Activated CD8-positive, alpha-beta memory T cell treated with anti-CD3 and anti-CD28 coated beads, Interleukin-2, amount 50 U/mL, for 4 hours (primary cell): ENCODE data around the gene ROS1.
"Not testable (repeated sequence)": the region's sequence is repeated elsewhere in the genome, so short reads cannot be mapped to it uniquely, and the experiment has no call there.

Source experiments
- DNase-seq: peaks from one replicate; pipeline ENCODE4 v3.0.0-alpha.2; 2020

The ROS1 gene

DNA sequence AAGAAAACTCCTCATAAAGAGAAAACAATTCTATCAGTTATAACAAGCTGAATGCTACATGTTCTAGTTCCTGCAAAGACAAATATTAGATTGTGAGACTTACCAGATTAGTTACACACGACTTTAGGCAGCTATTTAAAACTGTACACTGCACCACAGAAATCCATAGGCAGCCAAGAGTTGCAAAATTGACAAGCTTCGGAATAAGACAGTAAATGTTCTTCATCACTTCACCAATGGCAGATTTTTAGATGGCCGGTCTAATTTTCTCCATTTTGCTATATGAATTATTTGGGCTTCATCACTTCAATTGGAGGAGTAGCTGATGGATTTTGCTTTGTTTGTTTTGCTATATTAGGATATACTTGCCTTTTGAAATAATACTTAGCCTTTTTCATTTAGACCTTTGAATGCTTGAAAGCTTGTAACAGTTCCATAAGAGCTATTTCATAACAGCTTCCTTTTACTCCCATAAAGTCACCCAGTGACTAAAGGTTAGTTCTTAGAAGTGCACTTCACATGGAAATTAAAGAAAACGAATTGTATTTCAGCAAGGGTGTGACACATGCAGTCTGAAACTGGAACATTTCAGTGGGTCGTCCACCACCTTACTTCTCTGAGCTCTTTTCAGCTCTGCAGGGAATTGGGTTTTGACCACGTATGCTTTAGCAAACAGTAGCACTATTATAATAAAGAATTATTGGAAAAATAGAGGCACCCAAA, at the start of gene ROS1:
TSS of gene ROS1 (minus strand) at position 512 of the 723 bp plus-strand sequence. CDS start at position 226, 286 bp downstream.
- no peak for DNase-seq

DNA sequence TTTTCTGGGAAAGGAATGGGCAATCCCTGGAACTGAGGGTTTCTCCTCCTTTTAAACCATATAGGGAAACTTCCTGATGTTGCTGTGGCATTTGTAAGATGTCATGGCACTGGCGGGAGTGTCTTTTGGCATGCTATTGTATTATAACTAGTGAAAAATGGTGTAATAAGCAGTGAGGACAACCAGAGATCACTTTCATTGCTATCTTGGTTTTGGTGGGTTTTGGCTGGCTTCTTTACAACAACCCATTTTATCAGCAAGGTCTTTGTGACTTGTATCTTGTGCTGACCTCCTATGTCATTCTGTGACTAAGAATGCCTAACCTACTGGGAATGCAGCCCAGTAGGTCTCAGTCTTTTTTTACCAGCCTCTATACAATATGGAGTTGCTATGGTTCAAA, 47.7 kb upstream of the ROS1 start:
- no peak for DNase-seq

DNA sequence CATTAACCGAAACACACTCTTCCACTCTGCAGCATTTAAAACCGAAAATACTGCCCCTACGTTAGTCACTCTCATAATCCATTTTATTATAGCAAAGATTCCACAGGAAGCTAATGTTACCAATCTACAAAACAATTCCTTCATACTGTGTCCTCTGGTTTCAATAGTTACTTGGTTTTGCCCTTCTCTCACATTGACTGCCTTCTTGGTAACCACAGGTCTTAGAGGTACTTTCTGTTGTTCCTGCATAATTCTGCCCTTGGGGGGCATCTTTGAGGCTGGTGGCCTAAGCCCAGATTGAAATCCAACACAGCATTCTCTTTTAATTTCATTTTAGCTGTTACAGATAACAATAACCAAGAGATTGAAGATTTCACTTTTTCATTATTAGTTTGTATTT, 46.9 kb upstream of the ROS1 start:
- DNase-seq = no peak

DNA sequence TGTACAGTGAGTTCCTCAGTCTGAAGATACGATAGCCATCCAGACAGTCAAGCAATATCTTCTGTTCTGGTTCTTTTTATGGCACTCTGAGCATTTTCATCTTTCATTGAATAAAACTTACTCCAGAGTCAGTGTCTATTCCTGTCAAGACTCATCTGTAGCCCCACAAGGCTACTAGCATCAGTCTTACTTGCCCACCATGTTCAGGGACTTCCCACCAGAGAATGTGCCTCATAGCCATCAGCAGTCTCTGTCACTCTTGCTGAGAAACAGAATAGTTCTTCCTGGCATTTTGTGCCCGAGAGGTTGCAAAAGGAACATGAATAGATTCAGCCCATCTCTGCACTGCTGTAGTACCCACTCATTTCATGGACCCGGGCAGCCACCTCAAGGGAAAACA, 44.0 kb upstream of the ROS1 start:
- DNase-seq = no peak

DNA sequence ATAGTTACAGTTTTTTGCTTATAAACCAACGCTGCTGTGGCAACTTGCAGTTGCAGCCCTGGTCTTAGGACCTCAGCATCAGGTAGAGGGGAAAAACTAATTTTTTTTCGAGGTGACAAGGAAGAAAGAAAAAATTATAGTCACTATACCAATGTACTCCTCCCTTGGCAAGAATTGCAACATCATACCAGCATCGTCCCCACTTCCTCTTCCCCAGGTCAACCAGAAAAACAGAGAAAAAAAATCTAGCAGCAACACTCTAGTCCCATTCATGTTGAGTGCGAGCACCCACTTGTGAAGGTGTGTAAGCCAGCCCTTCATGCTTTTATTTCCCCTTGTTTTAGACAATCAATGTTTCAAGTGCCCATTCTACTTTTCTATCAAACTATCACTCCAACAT, 43.6 kb upstream of the ROS1 start:
- DNase-seq = no peak

DNA sequence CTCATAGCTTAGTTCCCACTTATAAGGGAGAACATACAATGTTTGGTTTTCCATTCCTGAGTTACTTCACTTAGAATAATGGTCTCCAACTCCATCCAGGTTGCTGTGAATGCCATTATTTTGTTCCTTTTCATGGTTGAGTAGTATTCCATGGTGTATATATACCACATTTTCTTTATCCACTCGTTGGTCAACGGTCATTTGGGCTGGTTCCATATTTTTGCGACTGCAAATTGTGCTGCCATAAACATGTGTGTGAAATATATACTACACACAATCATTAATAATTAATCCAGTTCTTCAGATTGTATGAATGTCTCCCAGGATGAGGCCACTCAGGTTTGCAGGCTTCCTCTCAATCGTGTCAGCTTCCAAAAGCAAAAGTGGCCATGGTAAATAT, 42.8 kb upstream of the ROS1 start:
- DNase-seq = not testable (repeated sequence)

DNA sequence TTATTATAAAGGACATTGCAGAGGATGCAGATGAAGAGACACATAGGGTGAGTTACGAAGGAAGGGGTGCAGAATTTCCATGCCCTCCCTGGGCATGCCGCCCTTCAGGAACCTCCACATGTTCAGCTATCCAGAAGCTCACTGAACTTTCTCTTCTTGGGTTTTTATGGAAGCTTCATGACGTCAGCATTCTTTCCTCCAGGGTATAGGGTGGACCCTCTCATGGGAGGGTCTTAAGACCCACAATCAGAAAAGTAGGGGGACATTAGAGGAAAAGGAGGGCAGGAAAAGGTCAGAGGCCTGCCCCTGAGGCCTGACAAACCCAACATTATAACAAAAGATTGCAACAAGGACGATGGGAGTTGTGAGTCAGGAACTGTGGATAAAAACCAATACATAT, 42.1 kb upstream of the ROS1 start:
- no peak for DNase-seq

DNA sequence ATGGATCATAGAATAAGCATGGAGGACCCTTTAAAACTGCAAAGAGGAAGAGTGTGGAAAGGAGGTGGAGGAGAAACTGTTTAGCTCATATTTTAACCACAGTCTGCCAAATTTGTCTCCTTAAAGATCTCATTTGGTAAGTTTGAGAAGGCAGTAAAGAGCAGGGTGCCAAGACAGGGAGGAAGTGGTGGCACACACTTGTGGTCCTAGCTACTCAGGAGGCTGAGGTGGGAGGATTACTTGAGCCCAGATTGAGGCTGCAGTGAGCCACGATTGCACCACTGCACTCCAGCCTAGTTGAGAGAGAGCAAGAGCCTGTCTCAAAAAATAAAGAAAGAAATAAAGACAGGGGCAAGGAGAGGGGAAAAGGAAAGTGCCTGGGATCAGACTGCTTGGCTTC, 39.9 kb upstream of the ROS1 start:
- no peak for DNase-seq

DNA sequence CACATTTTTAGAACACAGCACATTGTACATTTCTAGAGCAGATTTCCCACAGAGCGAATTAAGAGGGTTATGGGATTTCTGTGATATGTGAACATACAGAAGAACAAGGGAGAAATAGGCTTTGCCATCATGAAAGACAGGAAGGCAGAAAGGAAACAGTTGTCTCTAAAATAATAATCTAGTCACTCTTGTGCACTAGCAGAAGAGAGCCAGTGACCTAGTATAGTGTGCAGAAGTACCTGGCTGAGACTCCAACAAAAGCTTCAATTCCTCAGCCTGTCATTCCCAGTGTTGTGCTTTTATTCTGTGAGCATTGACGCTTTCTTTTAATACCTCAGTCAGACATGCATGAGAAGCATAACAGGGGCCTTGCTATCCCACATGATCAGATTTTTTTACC, 39.0 kb upstream of the ROS1 start:
- DNase-seq = no peak

DNA sequence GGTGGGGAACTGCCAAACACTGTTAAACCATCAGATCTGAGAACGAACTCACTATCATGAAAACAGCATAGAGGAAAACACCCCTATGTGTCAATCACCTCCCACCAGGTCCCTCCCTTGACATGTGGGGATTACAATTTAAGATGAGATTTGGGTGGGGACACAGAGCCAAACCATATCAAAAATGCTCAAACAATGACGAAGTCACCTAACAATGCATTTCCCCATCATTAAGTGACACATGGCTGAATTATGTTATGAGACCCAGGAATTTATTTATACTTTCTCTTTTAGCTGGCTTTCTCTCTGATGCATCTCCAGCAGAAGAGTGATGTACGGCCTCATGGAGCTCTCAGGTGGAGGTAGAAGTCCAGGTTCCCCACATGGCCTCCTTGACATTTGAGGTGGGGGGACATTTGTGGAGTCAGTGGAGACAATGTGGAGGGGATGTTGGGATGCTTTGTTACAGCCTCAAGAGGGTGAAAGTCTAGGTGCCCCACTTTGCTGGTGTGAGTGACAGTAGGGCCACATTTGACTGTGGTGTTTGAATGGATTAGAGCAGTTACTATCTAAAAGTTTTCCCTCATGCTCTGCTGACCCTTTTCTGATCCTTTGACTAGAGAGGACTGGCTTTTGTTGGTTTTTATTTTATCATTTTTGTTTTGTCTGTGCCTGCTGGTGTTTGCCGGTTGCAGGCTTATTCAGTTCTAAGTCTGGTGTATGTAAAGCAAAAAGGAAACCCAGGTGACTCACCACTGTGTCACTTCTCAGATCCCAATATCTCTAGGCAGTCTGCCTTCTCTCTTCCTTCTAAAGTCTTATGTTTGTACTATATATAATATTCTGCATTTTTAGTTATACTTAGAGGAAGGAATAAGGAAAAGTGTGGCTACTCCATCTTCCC, 38.3 kb upstream of the ROS1 start:
- no peak for DNase-seq

DNA sequence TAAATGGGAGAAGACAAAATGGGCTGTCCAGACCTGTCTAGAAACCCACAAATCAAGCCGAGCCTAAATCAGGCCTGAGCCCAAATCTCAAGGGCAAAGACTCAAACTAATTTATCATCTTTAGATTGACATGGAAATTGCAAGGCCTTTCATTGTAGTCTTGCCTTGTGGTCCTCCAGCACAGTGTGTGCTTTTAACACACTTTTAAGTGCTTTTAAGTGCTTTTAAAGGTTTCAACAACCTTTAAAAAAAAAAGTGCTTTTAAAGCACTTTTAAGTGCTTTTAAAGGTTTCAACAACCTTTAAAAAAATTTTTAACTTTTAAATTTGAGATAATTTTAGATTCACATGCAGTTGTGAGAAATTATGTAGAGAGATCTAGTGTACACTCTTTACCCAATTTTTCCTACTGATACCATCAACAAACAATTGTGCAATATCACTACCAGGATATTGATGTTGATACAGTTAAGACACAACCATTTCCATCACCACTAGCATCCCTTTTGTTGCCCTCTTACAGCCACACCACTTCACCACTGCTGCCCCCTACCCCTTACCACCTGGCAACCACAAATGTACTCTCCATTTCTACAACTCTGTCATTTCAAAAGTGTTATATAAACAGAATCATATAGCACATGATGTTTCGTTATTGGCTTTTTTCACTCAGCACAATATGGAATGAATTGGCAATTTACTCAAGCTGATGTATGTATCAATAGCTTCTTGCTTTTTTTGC, 33.6 kb upstream of the ROS1 start:
- no peak for DNase-seq

DNA sequence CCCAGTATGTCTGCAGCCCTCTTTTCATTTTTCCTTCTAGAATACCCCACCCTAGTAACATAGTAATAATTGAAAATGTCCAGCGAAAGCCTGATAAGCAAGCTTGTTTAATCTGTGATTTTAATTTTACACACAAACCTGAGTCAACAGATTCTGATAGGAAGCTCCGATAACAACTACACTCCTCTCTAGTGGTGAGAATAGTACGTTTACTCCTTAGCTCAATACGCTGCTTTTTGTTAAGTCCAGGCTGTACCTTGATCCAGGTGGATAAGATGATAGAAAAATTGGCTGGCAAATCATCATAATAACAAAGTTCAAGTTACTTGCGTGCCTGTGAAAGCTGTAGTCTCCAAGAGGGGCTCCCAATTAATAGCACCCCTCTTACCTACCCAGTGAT, 31.3 kb upstream of the ROS1 start:
- DNase-seq = no peak

DNA sequence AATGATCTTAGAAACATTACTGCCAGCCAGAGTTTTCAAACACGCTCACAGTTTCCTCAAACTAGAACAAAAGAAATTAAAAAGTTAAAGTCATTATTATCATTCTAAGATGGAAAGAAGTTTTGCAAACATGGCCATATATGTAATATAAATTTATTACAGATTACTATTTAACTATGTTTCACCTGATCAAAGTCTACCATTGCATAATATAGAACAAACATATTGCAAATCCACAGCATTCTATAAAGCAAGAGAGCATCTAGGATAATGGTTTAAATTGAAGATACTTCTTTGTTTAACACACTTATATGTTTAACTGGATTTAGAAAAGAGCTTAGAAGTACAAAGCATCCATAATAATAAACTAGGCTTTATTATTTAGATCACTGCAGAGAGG, 30.5 kb upstream of the ROS1 start:
- DNase-seq = no peak

DNA sequence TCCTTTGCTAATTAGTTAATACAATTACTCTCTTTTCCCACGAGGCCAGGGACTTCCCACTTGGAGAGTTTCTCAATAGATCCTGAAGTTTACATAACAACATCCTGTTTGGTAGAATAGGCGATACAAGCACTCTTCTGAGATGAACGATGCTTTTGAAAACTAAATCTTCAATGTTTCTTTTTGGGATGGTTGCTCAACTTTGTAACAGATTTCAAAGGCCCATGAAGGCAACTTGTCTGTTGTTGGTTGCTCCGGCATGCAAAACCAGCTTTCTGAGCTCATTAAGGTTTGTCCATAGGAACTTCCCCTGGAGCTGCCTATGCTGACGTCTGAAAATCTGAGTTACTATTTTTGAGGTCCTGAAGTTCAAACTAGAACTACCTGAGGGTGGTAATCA, 25.9 kb upstream of the ROS1 start:
- no peak for DNase-seq

DNA sequence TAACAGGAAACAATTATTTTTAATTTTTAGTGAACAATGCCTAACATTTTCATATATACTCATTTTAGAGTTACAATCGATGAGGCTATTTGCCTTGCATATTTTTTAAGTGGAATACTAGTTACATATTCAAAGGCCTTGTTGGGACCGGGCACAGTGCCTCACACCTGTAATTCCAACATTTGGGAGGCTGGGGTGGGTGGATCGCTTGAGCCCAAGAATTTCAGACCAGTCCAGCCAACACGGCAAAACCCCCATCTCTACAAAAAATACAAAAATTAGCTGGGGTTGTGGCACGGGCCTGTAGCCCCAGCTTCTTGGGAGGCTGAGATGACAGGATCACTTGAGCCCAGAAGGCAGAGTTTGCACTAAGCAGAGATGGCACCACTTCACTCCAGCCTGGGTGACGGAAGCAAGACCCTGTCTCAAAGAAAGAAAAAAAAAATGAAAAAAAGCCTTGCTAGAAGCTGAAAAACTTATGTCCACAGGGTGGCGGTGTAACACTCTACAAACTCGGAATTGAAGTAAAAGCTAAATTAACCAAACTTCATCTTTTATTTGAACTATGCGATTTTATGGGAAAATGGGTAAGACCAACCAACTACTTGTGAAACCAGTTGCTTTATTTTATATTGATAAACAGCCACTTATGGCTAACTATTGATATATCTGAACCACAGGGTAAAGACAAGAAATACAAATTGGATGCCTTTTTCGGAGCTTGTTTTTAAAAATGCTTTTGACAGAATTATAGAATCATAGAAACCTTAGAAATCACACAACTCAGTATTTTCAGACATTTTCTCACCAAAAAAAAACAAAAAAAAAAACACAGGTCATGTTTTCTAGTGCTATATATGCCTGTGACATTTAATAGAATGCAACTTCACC, 24.1 kb upstream of the ROS1 start:
- DNase-seq = peak; percentile 58

DNA sequence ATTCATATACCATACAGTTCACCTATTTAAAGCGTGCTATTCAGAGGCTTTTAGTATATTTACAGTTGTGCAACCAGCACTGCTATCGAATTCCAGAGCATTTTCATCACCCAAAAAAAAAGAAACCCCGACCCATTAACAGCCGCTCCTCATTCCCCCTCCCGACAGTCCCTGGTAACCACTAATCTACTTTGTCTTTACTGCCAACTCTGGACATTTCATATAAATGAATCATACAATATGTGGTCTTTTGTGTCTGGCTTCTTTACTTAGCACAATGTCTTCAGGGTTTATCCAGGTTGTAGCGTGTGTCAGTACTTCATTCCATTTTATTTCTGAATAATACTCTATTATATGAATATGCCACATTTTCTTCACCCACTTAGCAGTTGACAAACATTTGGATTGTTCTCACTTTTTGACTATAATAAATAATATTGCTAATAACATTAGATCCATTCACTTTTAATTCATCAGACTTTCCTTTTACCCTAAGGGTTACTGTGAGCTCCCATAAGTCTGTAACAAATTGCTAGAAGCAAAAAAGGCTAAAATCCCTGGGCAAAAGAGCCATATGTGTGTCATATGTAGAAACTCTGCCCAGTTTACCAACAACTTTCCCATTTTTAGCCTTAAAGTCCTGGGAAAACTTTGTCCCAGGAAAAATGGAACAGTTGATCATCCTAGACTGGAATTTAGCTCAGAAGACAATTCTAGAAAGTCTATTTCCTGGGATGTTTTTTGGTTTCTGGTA, 23.2 kb upstream of the ROS1 start:
- DNase-seq = no peak

DNA sequence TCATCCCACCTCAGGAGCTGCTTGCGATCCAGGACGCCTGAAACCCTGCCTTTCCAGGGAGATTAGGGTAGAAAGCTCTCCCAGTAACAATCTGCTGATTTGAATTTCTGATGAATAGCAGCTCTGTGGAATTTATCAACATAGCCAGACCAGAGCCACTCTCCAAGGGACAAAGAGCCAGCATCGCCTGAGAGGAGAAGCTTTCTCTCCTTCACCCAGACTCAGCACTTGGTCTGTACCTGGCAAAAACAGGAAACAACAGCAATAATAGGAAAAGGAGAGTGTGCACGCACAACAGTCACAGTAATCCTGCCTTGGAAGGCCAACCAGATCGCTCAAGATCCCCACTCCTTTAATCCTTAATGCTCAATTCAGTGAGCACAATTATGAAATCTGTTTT, 22.3 kb upstream of the ROS1 start:
- DNase-seq = no peak

DNA sequence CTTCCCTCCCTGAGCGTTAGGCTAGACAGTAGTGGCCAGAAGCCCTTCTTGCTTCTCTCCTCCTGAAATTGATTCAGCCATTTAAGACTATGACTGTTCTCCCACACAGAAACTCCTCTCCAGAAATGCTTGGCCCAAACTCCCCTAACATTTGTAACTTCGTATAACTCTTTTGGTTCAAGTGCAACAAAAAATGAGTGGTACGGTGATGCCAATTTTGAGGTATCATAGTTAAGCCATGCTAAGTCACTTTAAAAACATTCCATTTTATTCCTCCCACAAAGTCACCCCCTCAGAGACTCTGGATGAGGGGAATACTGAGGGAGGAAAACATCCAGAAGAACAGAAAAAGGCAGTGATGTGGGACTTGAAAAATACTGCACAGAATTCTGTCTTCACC, 21.1 kb upstream of the ROS1 start:
- no peak for DNase-seq

DNA sequence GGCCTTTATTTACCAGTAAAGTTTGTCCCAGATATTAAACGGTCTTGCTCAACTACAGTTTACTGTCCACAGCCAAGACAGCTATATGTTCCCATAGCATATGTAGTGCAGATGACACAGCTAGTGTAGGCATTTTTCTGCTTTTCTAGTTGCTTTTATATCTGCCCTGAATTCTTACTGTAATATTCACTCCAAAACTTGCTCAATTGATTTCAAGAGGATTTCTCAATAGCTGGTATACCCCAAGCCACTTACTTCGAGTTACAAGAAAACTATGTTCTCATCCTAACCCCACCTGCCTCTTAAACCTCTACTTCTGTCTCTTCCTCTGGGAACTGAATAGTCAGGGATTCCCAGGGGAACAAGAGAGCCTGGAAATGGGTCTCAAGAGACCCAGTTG, 18.9 kb upstream of the ROS1 start:
- no peak for DNase-seq

DNA sequence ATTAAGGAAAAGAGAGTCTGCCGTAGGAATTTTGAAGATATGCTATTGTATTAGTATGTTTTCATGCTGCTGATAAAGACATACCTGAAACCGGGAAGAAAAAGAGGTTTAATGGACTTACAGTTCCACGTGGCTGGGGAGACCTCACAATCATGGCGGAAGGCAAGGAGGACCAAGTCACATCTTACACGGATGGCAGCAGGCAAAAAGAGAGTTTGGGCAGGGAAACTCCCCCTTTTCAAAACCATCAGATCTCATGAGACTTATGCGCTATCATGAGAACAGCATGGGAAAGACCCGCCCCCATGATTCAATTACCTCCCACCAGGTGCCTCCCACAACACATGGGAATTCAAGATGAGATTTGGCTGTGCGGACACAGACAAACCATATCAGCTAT, 16.6 kb upstream of the ROS1 start:
- DNase-seq = not testable (repeated sequence)

DNA sequence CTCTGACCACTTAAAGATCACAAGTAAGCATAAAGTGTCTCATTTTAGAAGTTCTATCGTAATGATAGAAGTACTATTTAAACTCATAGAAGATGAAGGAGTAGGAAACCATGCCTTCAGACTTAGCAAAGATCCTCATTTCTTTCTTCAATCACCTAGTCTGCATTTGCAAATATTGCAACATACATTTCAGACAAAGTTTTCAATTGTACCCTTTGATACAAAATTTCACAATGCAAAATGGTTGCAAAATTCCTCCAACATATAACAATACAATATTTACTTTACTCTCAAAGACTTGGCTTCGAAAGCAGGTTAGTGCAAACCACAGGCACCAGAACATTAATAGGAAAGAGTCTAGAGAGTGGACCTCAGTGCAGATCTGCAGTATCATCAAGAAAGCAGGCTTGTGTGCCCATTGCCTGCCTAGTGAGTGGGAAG, 16.1 kb upstream of the ROS1 start:
- DNase-seq = no peak
